ENCODE data around the gene COL1A2. TPM values are rescaled to one million over a fixed set of nuclear protein-coding genes. Genes with fewer than 3 reads are reported as not detected.

COL1A2 gene
- total and polyA plus RNA-seq, 2 donors (not counting 1 experiment from before 2014, with no cell fraction given): 0.46 to 0.47 TPM

GRCh38 chr7:94348142-94348541 is 46.6 kb upstream of the COL1A2 start:
- Histone ChIP-seq H3K36me3 (replicated peaks in 1 of 2; ENCODE audit: control extremely low read depth in 1 of 2, control insufficient read depth in 1 of 2, extremely low read depth in 1 of 2, insufficient read depth in 2 of 2, low read length in 1 of 2) (no peaks in the 10 kb centered on the region), H3K27ac (ENCODE audit: low read length in 2 of 2) (no peak overlapping the region), H3K9me3 (ENCODE audit: control extremely low read depth in 1 of 3, control insufficient read depth in 2 of 3, insufficient read depth in 1 of 3, low read length in 2 of 3) (no peaks in the 10 kb centered on the region), H3K4me2 (replicated peaks; ENCODE audit: low read depth, low read length, poor library complexity, severe bottlenecking) (no peak overlapping the region), H3K27me3 (replicated peaks in 1 of 4; ENCODE audit: control extremely low read depth in 1 of 4, control insufficient read depth in 3 of 4, insufficient read depth in 4 of 4, low read length in 3 of 4) (no peaks in the 10 kb centered on the region), H2AFZ (ENCODE audit: insufficient read depth, low read depth, low read length, poor library complexity, severe bottlenecking) (no peak overlapping the region), H4K20me1 (ENCODE audit: control insufficient read depth, insufficient read depth, low read length, poor library complexity, severe bottlenecking) (no peaks in the 10 kb centered on the region), H3K79me2 (ENCODE audit: control insufficient read depth, insufficient read depth, low read length) (no peaks in the 10 kb centered on the region), H3K4me3 (ENCODE audit: control extremely low read depth in 1 of 5, extremely low read depth in 1 of 5, insufficient read depth in 1 of 5, low read depth in 2 of 5, low read length in 4 of 5) (no peak overlapping the region), H3K9ac (ENCODE audit: low read length) (no peak overlapping the region), H3K4me1 (ENCODE audit: control insufficient read depth in 2 of 2, insufficient read depth in 2 of 2, low read length in 2 of 2) (peaks cover 12 to 14% of the 10 kb centered on the region in 2 donors)
- ChIA-PET CTCF (interaction anchor here (1.0 kb wide), 1 partner anchor 60 kb away, joined by 3 read pairs; no protein-coding TSS in a partner anchor), POLR2A (no interaction called here)
- H3K4me1 Mint-ChIP-seq: peaks cover 23% of the 10 kb centered on the region
- intact Hi-C loops (cut with micrococcal nuclease): no loop called here
- TF ChIP-seq CTCF (IDR thresholded peaks at IDR 0.05): no peak
- TF ChIP-seq EZH2 (IDR thresholded peaks at IDR 0.05; ENCODE audit: borderline replicate concordance, insufficient read depth, low read depth, low read length, poor library complexity, severe bottlenecking): no peak
- peaks cover 15% of the 10 kb centered on the region for H3K27me3 Mint-ChIP-seq
- no peak overlapping the region for H3K4me3 Mint-ChIP-seq
- WGBS (ENCODE audit: insufficient coverage): 80% methylated on average over 1 of the region's 3 CpGs
- no peaks in the 10 kb centered on the region for H3K9me3 Mint-ChIP-seq (ENCODE audit: insufficient read depth)
- DNase-seq: no peak
- no peak overlapping the region for H3K27ac Mint-ChIP-seq
- no peak for ATAC-seq (ENCODE audit: low read depth)

- TF ChIP-seq EZH2 (IDR thresholded peaks at IDR 0.05; ENCODE audit: borderline replicate concordance, insufficient read depth, low read depth, low read length, poor library complexity, severe bottlenecking) (no peak), CTCF (IDR thresholded peaks at IDR 0.05) (no peak)
- H3K27me3 ChIP-seq (replicated peaks in 1 of 4; ENCODE audit: control extremely low read depth in 1 of 4, control insufficient read depth in 3 of 4, insufficient read depth in 4 of 4, low read length in 3 of 4): no peaks in the 10 kb centered on the region
- ChIA-PET POLR2A (no interaction called here), CTCF (interaction anchor here (1.5 kb wide), 1 partner anchor 45 kb away, joined by 4 read pairs; no protein-coding TSS in a partner anchor)
- H4K20me1 ChIP-seq (ENCODE audit: control insufficient read depth, insufficient read depth, low read length, poor library complexity, severe bottlenecking): no peaks in the 10 kb centered on the region
- H3K4me1 ChIP-seq (ENCODE audit: control insufficient read depth in 2 of 2, insufficient read depth in 2 of 2, low read length in 2 of 2): peaks cover 16 to 19% of the 10 kb centered on the region in 2 donors
- H3K79me2 ChIP-seq (ENCODE audit: control insufficient read depth, insufficient read depth, low read length): no peaks in the 10 kb centered on the region
- Mint-ChIP-seq H3K4me3 (no peak overlapping the region), H3K9me3 (ENCODE audit: insufficient read depth) (no peaks in the 10 kb centered on the region), H3K27ac (no peak overlapping the region), H3K27me3 (peaks cover 11% of the 10 kb centered on the region), H3K4me1 (peaks cover 28% of the 10 kb centered on the region)
- H2AFZ ChIP-seq (ENCODE audit: insufficient read depth, low read depth, low read length, poor library complexity, severe bottlenecking): no peak overlapping the region
- H3K4me3 ChIP-seq (ENCODE audit: control extremely low read depth in 1 of 5, extremely low read depth in 1 of 5, insufficient read depth in 1 of 5, low read depth in 2 of 5, low read length in 4 of 5): no peak overlapping the region
- no peak overlapping the region for H3K27ac ChIP-seq (ENCODE audit: low read length in 2 of 2)
- no peak for DNase-seq
- intact Hi-C loops (cut with micrococcal nuclease): loop anchor here (5.0 kb wide), 1 partner anchor 298 kb away; no protein-coding TSS in a partner anchor
- ATAC-seq (ENCODE audit: low read depth): no peak
- no CpG with 5 or more reads among the region's 1 CpG for WGBS (ENCODE audit: insufficient coverage)
- no peak overlapping the region for H3K4me2 ChIP-seq (replicated peaks; ENCODE audit: low read depth, low read length, poor library complexity, severe bottlenecking)
- H3K9ac ChIP-seq (ENCODE audit: low read length): no peak overlapping the region
- H3K36me3 ChIP-seq (replicated peaks in 1 of 2; ENCODE audit: control extremely low read depth in 1 of 2, control insufficient read depth in 1 of 2, extremely low read depth in 1 of 2, insufficient read depth in 2 of 2, low read length in 1 of 2): no peaks in the 10 kb centered on the region
- H3K9me3 ChIP-seq (ENCODE audit: control extremely low read depth in 1 of 3, control insufficient read depth in 2 of 3, insufficient read depth in 1 of 3, low read length in 2 of 3): no peaks in the 10 kb centered on the region
These were observed 44.0 kb upstream of the COL1A2 start for GRCh38 chr7:94350734-94351133.
